Liver (tissue), 9 donors: ENCODE results near the gene STK11. TPM values are rescaled to one million over a fixed set of nuclear protein-coding genes. Genes with fewer than 3 reads are reported as not detected.

Experiments used
- DNase-seq: peaks from one replicate; pipeline ENCODE4 v3.0.0-alpha.2; 2017; ENCODE audit warnings: low spot score
- H3K27ac ChIP-seq, 2 donors: one replicate each; pipeline ENCODE4 v1.7.0; 2013; ENCODE audit warnings: inconsistent platforms in 2 of 2, low read length in 2 of 2, control low read depth in 1 of 2, low read depth in 1 of 2, mild to moderate bottlenecking in 1 of 2
- H3K27me3 ChIP-seq, 4 donors: one replicate each; pipeline versions ENCODE4 v1.6.1 to v1.7.0; 2013; ENCODE audit warnings: low read length in 3 of 4, inconsistent platforms in 1 of 4, mild to moderate bottlenecking in 1 of 4, moderate library complexity in 1 of 4; ENCODE audit not compliant: control insufficient read depth in 4 of 4, insufficient read depth in 4 of 4
- H3K36me3 ChIP-seq, 4 donors: one replicate each; pipeline versions ENCODE4 v1.6.1 to v1.7.0; 2013; ENCODE audit warnings: low read length in 3 of 4, mild to moderate bottlenecking in 3 of 4, low read depth in 1 of 4, moderate library complexity in 1 of 4; ENCODE audit not compliant: control insufficient read depth in 4 of 4, insufficient read depth in 3 of 4
- H3K4me1 ChIP-seq, 4 donors: one replicate each; pipeline versions ENCODE4 v1.6.1 to v1.7.0; 2013; ENCODE audit warnings: low read length in 3 of 4, mild to moderate bottlenecking in 3 of 4, moderate library complexity in 1 of 4; ENCODE audit not compliant: control insufficient read depth in 4 of 4, insufficient read depth in 4 of 4
- H3K4me3 ChIP-seq, 3 donors: one replicate each; pipeline versions ENCODE4 v1.6.1 to v1.7.0; 2013; ENCODE audit warnings: low read length in 3 of 3, control low read depth in 1 of 3, low read depth in 1 of 3, mild to moderate bottlenecking in 1 of 3
- H3K9ac ChIP-seq, 2 donors: one replicate each; pipeline ENCODE4 v1.7.0; 2013; ENCODE audit warnings: low read length in 2 of 2, mild to moderate bottlenecking in 2 of 2, moderate library complexity in 2 of 2, control low read depth in 1 of 2, low read depth in 1 of 2
- H3K9me3 ChIP-seq, 4 donors: one replicate each; pipeline versions ENCODE4 v1.6.1 to v1.7.0; 2013; ENCODE audit warnings: low read length in 3 of 4; ENCODE audit not compliant: control insufficient read depth in 4 of 4
- EGR1 ChIP-seq, 2 donors: IDR thresholded peaks; 2 replicates each; pipeline ENCODE4 v1.6.1; 2016 to 2018; ENCODE audit warnings: antibody characterized with exemption in 2 of 2, low read depth in 2 of 2
- FOXA2 ChIP-seq: IDR thresholded peaks from 2 replicates; pipeline ENCODE4 v1.6.1; 2016; ENCODE audit warnings: antibody characterized with exemption
- GABPA ChIP-seq, 2 donors: IDR thresholded peaks in 1 of 2; conservative IDR thresholded peaks in 1 of 2; 2 replicates each; pipeline ENCODE4 v1.6.1; 2016; ENCODE audit warnings: antibody characterized with exemption in 2 of 2, mild to moderate bottlenecking in 1 of 2, moderate library complexity in 1 of 2
- HNF4A ChIP-seq, 2 donors: conservative IDR thresholded peaks; 2 replicates each; pipeline ENCODE4 v1.6.1; 2016; ENCODE audit warnings: antibody characterized with exemption in 2 of 2, mild to moderate bottlenecking in 2 of 2
- HNF4G ChIP-seq: IDR thresholded peaks from 2 replicates; pipeline ENCODE4 v1.6.1; 2016; ENCODE audit warnings: antibody characterized with exemption
- JUND ChIP-seq, 2 donors: IDR thresholded peaks; 2 replicates each; pipeline ENCODE4 v1.6.1; 2016; ENCODE audit warnings: antibody characterized with exemption in 2 of 2
- NR2F2 ChIP-seq: IDR thresholded peaks from 2 replicates; pipeline ENCODE4 v1.6.1; 2016; ENCODE audit warnings: antibody characterized with exemption
- RAD21 ChIP-seq, 2 donors: IDR thresholded peaks; 2 replicates each; pipeline ENCODE4 v1.6.1; 2016; ENCODE audit warnings: antibody characterized with exemption in 2 of 2, mild to moderate bottlenecking in 2 of 2
- RXRA ChIP-seq, 2 donors: IDR thresholded peaks; 2 replicates each; pipeline ENCODE4 v1.6.1; 2017 to 2018; ENCODE audit warnings: antibody characterized with exemption in 2 of 2, mild to moderate bottlenecking in 1 of 2
- SP1 ChIP-seq: IDR thresholded peaks from 2 replicates; pipeline ENCODE4 v1.6.1; 2018; ENCODE audit warnings: antibody characterized with exemption, mild to moderate bottlenecking
- TAF1 ChIP-seq: conservative IDR thresholded peaks from 2 replicates; pipeline ENCODE4 v1.6.1; 2016; ENCODE audit warnings: antibody characterized with exemption, mild to moderate bottlenecking
- YY1 ChIP-seq: IDR thresholded peaks from 2 replicates; pipeline ENCODE4 v1.6.1; 2016; ENCODE audit warnings: antibody characterized with exemption, mild to moderate bottlenecking
- WGBS: extraction: QIAGEN DNeasy Blood & Tissue Kit; methylation state at CpG from one replicate; pipeline ENCODE4 v1.1.7; 2013; 5-methylcytosine and 5-hydroxymethylcytosine counted together
- polyA plus RNA-seq, 2 donors: library from polyadenylated mRNA; stranded (reverse) in 1 of 2; unstranded in 1 of 2; fragments of 200-250 nt in 1 of 2; fragments of >200 nt in 1 of 2; fragmentation: Nextera tagmentation in 1 of 2; extraction: Ambion mirVana in 1 of 2; gene quantifications; one replicate each; pipeline versions ENCODE4 v1.2.1 to v1.2.3, GENCODE V29; 2013 to 2015
- total RNA-seq, 2 donors: library from RNA; depleted of rRNA; stranded (reverse); fragments of >200 nt; gene quantifications; one replicate each; pipeline ENCODE4 v1.2.3, GENCODE V29; 2014
- TF ChIP-seq, protein P1 (sequence below): fragments of 150-350 bp; IDR thresholded peaks from 2 replicates; pipeline ENCODE4 v1.5.1; 2017; ENCODE audit warnings: improper control_type of control experiment, low read depth, low read length; ENCODE audit not compliant: missing input control
- TF ChIP-seq, protein P2 (sequence below): IDR thresholded peaks from 2 replicates; pipeline ENCODE4 v1.6.1; 2016; ENCODE audit warnings: antibody characterized with exemption, mild to moderate bottlenecking
- TF ChIP-seq, protein P3 (sequence below): IDR thresholded peaks from 2 replicates; pipeline ENCODE4 v1.6.1; 2016; ENCODE audit warnings: antibody characterized with exemption
- TF ChIP-seq, protein P4 (sequence below): IDR thresholded peaks from 2 replicates; pipeline ENCODE4 v1.6.1; 2016; ENCODE audit warnings: antibody characterized with exemption
- TF ChIP-seq, protein P5 (sequence below): IDR thresholded peaks from 2 replicates; pipeline ENCODE4 v1.6.1; 2016; ENCODE audit warnings: antibody characterized with exemption
- donor health status: healthy.
- donor health status: healthy.
- donor health status: healthy.
- donor health status: healthy.
- donor health status: healthy.

STK11 gene
- total and polyA plus RNA-seq, 4 donors, result 3.0 to 126 (median 35.5) TPM

DNA sequence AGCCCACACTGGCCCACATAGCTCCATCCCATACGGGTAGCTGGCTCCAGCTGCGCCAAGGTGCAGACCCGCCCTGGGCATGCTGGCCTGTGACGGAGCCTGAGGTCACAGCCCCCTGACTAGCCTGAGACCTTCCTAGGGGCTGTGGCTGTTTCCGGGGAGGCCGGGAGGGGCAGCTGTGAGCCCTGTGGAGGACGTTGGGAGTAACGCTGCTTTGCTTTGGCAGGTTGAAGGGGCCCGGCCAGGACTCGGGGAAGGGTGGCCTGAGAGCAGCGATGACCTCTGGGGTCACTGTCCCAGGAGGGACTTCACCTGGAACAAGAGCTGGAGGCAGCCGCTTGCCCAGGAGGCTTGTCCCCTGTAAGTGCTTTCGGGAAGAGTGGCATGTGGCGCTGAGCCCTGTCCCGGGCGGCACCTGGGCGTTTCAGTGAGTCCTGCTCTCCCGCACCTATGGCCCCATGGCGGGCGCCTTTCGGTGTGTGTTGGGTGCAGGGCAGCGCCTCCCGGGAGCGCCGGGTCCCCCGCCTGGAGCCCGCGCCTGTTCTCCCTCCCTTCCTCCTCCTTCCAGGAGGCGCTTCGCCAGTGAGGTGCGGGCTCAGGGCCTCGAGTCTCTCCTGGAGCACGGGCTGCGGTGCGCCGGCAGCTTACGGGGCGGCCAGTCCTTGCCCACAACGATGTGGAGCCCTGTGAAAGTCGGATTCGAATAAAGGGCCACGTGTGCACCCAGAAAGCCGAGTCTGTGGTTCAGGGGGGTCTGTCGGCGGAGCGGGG is 68.7 kb downstream of the STK11 start:
- Histone ChIP-seq H3K27ac (peak overlapping the region; percentile 89 to 98), H3K4me1 (peaks cover 24 to 65% (median 58%) of the 10 kb centered on the region in 4 donors), H3K27me3 (no peaks in the 10 kb centered on the region), H3K9ac (no peak overlapping the region), H3K36me3 (peaks cover 20 to 33% (median 23%) of the 10 kb centered on the region in 4 donors), H3K4me3 (peak overlapping the region in 1 of 3 donors; percentile 66), H3K9me3 (no peaks in the 10 kb centered on the region)
- 71% methylated on average over 46 of the region's 46 CpGs for WGBS
- no peak for DNase-seq
- TF ChIP-seq, protein P1, sequence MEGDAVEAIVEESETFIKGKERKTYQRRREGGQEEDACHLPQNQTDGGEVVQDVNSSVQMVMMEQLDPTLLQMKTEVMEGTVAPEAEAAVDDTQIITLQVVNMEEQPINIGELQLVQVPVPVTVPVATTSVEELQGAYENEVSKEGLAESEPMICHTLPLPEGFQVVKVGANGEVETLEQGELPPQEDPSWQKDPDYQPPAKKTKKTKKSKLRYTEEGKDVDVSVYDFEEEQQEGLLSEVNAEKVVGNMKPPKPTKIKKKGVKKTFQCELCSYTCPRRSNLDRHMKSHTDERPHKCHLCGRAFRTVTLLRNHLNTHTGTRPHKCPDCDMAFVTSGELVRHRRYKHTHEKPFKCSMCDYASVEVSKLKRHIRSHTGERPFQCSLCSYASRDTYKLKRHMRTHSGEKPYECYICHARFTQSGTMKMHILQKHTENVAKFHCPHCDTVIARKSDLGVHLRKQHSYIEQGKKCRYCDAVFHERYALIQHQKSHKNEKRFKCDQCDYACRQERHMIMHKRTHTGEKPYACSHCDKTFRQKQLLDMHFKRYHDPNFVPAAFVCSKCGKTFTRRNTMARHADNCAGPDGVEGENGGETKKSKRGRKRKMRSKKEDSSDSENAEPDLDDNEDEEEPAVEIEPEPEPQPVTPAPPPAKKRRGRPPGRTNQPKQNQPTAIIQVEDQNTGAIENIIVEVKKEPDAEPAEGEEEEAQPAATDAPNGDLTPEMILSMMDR, result no peak
- TF ChIP-seq JUND (IDR thresholded peaks at IDR 0.05) (no peak), EGR1 (IDR thresholded peaks at IDR 0.05; ENCODE audit: low read depth in 2 of 2) (no peak), HNF4G (no peak), TAF1 (no peak), FOXA2 (no peak), SP1 (no peak), YY1 (no peak), RXRA (IDR thresholded peaks at IDR 0.05) (no peak), HNF4A (conservative IDR thresholded peaks at IDR 0.05) (no peak), RAD21 (IDR thresholded peaks at IDR 0.05) (no peak), NR2F2 (no peak), GABPA (IDR thresholded peaks at IDR 0.05 in 1 of 2, conservative IDR thresholded peaks at IDR 0.05 in 1 of 2) (no peak)
- TF ChIP-seq, protein P2, sequence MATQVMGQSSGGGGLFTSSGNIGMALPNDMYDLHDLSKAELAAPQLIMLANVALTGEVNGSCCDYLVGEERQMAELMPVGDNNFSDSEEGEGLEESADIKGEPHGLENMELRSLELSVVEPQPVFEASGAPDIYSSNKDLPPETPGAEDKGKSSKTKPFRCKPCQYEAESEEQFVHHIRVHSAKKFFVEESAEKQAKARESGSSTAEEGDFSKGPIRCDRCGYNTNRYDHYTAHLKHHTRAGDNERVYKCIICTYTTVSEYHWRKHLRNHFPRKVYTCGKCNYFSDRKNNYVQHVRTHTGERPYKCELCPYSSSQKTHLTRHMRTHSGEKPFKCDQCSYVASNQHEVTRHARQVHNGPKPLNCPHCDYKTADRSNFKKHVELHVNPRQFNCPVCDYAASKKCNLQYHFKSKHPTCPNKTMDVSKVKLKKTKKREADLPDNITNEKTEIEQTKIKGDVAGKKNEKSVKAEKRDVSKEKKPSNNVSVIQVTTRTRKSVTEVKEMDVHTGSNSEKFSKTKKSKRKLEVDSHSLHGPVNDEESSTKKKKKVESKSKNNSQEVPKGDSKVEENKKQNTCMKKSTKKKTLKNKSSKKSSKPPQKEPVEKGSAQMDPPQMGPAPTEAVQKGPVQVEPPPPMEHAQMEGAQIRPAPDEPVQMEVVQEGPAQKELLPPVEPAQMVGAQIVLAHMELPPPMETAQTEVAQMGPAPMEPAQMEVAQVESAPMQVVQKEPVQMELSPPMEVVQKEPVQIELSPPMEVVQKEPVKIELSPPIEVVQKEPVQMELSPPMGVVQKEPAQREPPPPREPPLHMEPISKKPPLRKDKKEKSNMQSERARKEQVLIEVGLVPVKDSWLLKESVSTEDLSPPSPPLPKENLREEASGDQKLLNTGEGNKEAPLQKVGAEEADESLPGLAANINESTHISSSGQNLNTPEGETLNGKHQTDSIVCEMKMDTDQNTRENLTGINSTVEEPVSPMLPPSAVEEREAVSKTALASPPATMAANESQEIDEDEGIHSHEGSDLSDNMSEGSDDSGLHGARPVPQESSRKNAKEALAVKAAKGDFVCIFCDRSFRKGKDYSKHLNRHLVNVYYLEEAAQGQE, result no peak
- TF ChIP-seq, protein P3, sequence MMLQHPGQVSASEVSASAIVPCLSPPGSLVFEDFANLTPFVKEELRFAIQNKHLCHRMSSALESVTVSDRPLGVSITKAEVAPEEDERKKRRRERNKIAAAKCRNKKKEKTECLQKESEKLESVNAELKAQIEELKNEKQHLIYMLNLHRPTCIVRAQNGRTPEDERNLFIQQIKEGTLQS, result no peak
- TF ChIP-seq, protein P4, sequence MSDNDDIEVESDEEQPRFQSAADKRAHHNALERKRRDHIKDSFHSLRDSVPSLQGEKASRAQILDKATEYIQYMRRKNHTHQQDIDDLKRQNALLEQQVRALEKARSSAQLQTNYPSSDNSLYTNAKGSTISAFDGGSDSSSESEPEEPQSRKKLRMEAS, result no peak
- TF ChIP-seq, protein P5, sequence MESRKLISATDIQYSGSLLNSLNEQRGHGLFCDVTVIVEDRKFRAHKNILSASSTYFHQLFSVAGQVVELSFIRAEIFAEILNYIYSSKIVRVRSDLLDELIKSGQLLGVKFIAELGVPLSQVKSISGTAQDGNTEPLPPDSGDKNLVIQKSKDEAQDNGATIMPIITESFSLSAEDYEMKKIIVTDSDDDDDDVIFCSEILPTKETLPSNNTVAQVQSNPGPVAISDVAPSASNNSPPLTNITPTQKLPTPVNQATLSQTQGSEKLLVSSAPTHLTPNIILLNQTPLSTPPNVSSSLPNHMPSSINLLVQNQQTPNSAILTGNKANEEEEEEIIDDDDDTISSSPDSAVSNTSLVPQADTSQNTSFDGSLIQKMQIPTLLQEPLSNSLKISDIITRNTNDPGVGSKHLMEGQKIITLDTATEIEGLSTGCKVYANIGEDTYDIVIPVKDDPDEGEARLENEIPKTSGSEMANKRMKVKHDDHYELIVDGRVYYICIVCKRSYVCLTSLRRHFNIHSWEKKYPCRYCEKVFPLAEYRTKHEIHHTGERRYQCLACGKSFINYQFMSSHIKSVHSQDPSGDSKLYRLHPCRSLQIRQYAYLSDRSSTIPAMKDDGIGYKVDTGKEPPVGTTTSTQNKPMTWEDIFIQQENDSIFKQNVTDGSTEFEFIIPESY, result no peak
